Fibroblast of villous mesenchyme (primary cell): ENCODE measurements around the gene NUP133. TPM values are rescaled to one million over a fixed set of nuclear protein-coding genes. Genes with fewer than 3 reads are reported as not detected.
A peak's percentile ranks its signal among the peaks of the same experiment; 100 is the strongest.

Source experiments
- DNase-seq: peaks from one replicate; pipeline ENCODE4 v3.0.0-alpha.2; 2010; ENCODE audit warnings: low read depth
- H3K4me3 ChIP-seq: 2 replicates; pipeline ENCODE4 v1.5.1; 2011; ENCODE audit warnings: low read depth, mild to moderate bottlenecking, low read length
- CTCF ChIP-seq: IDR thresholded peaks from 2 replicates; pipeline ENCODE4 v1.5.1; 2012; ENCODE audit warnings: low read depth, mild to moderate bottlenecking, low read length; ENCODE audit not compliant: insufficient read depth
- total RNA-seq: library from RNA; depleted of rRNA; stranded (reverse); fragments of >200 nt; gene quantifications from 2 replicates; pipeline ENCODE4 v1.2.3, GENCODE V29; 2012

NUP133 gene
- total RNA-seq, 1 donor = 39.7 TPM

GRCh38 chr1:229452956-229453801 is 55.0 kb downstream of the NUP133 start:
- H3K4me3 ChIP-seq = no peak overlapping the region
- TF ChIP-seq CTCF = peak; percentile 54
- peak; percentile 30 for DNase-seq

GRCh38 chr1:229448845-229449244 is 59.3 kb downstream of the NUP133 start:
- TF ChIP-seq CTCF = no peak
- no peak for DNase-seq
- no peak overlapping the region for H3K4me3 ChIP-seq

- H3K4me3 ChIP-seq = no peak overlapping the region
Measured at GRCh38 chr1:229448354-229448753, 59.8 kb downstream of the NUP133 start.

GRCh38 chr1:229447809-229448252 is 60.3 kb downstream of the NUP133 start:
- no peak for TF ChIP-seq CTCF
- H3K4me3 ChIP-seq = no peak overlapping the region
- DNase-seq = no peak

More at GRCh38 chr1:229448354-229448753, 59.8 kb downstream of the NUP133 start:
- no peak for TF ChIP-seq CTCF
- no peak for DNase-seq

GRCh38 chr1:229445828-229446227 is 62.3 kb downstream of the NUP133 start:
- no peak for TF ChIP-seq CTCF
- H3K4me3 ChIP-seq = no peak overlapping the region
- DNase-seq = no peak

- peak; percentile 67 for DNase-seq
- no peak overlapping the region for H3K4me3 ChIP-seq
- TF ChIP-seq CTCF = no peak
Measured at GRCh38 chr1:229440851-229441537, 67.1 kb downstream of the NUP133 start.
